Measurements from ENCODE around the gene PTPRC. TPM values are rescaled to one million over a fixed set of nuclear protein-coding genes. Genes with fewer than 3 reads are reported as not detected.
A peak's percentile ranks its signal among the peaks of the same experiment; 100 is the strongest.

Gene PTPRC
- total RNA-seq, 1 experiment from 2014 or later: 1.4 TPM

GRCh38 chr1:198606020-198606438, 32.8 kb upstream of the PTPRC start:
- ChIA-PET CTCF (interaction anchor here (0.6 kb wide), 2 partner anchors 39 to 41 kb away, joined by 3 to 4 read pairs; no protein-coding TSS in a partner anchor), POLR2A (no interaction called here)
- no peak overlapping the region for H3K27ac ChIP-seq (ENCODE audit: low read length)
- intact Hi-C loops (cut with micrococcal nuclease; ENCODE audit: unreplicated experiment): no loop called here
- in situ Hi-C loops (cut with HindIII; ENCODE audit: low pct_unique_long_range_greater_than_20kb, low sequenced_read_pairs): no loop called here
- H3K36me3 ChIP-seq (ENCODE audit: control insufficient read depth, insufficient read depth, low read length): no peaks in the 10 kb centered on the region
- ATAC-seq: peak; percentile 74
- no TSS peak for BruUV-seq (replicated peaks)
- H3K4me3 ChIP-seq (ENCODE audit: low read depth in 2 of 2, low read length in 2 of 2): no peak overlapping the region
- H3K9me3 ChIP-seq (ENCODE audit: control insufficient read depth, insufficient read depth, low read depth, low read length): no peaks in the 10 kb centered on the region
- no peak for TF ChIP-seq POLR2AphosphoS5 (IDR thresholded peaks at IDR 0.05; ENCODE audit: low read depth, low read length)
- TF ChIP-seq REST (IDR thresholded peaks at IDR 0.05; ENCODE audit: insufficient read depth in 1 of 2, low read depth in 2 of 2, low read length in 1 of 2): no peak
- TF ChIP-seq TCF7L2 (IDR thresholded peaks at IDR 0.05; ENCODE audit: low read depth, low read length): no peak
- TF ChIP-seq CTCF (IDR thresholded peaks at IDR 0.05): no peak
- TF ChIP-seq SIN3A (IDR thresholded peaks at IDR 0.05; ENCODE audit: borderline replicate concordance, insufficient read depth, low read depth, low read length): no peak
- DNase-seq (ENCODE audit: low read depth, low spot score): no peak
- no peaks in the 10 kb centered on the region for H3K4me1 ChIP-seq (ENCODE audit: control insufficient read depth, insufficient read depth, low read length)
- H3K27me3 ChIP-seq (ENCODE audit: control insufficient read depth, insufficient read depth, low read length): no peaks in the 10 kb centered on the region

GRCh38 chr1:198607714-198608113, 31.1 kb upstream of the PTPRC start:
- in situ Hi-C loops (cut with HindIII; ENCODE audit: low pct_unique_long_range_greater_than_20kb, low sequenced_read_pairs): no loop called here
- Histone ChIP-seq H3K27me3 (ENCODE audit: control insufficient read depth, insufficient read depth, low read length) (no peaks in the 10 kb centered on the region), H3K4me1 (ENCODE audit: control insufficient read depth, insufficient read depth, low read length) (no peaks in the 10 kb centered on the region), H3K36me3 (ENCODE audit: control insufficient read depth, insufficient read depth, low read length) (no peaks in the 10 kb centered on the region), H3K9me3 (ENCODE audit: control insufficient read depth, insufficient read depth, low read depth, low read length) (no peaks in the 10 kb centered on the region), H3K4me3 (ENCODE audit: low read depth in 2 of 2, low read length in 2 of 2) (no peak overlapping the region), H3K27ac (ENCODE audit: low read length) (no peak overlapping the region)
- ATAC-seq: no peak
- BruUV-seq (replicated peaks): no TSS peak
- POLR2A ChIA-PET: no interaction called here
- DNase-seq (ENCODE audit: low read depth, low spot score): no peak
- no peak for TF ChIP-seq CTCF (IDR thresholded peaks at IDR 0.05)
- no peak for TF ChIP-seq TCF7L2 (IDR thresholded peaks at IDR 0.05; ENCODE audit: low read depth, low read length)
- no peak for TF ChIP-seq SIN3A (IDR thresholded peaks at IDR 0.05; ENCODE audit: borderline replicate concordance, insufficient read depth, low read depth, low read length)
- TF ChIP-seq POLR2AphosphoS5 (IDR thresholded peaks at IDR 0.05; ENCODE audit: low read depth, low read length): no peak
- TF ChIP-seq REST (IDR thresholded peaks at IDR 0.05; ENCODE audit: insufficient read depth in 1 of 2, low read depth in 2 of 2, low read length in 1 of 2): no peak
- CTCF ChIA-PET: no interaction called here
- intact Hi-C loops (cut with micrococcal nuclease; ENCODE audit: unreplicated experiment): no loop called here
